ENCODE data around the gene TUBB4A. TPM values are rescaled to one million over a fixed set of nuclear protein-coding genes. Genes with fewer than 3 reads are reported as not detected.
"Not testable (repeated sequence)": the region's sequence is repeated elsewhere in the genome, so short reads cannot be mapped to it uniquely, and the experiment has no call there.

TUBB4A gene
- total and polyA plus RNA-seq, 2 donors (not counting 1 experiment from before 2014, with no cell fraction given): not detected

- Histone ChIP-seq H3K4me1 (ENCODE audit: control insufficient read depth, extremely low read depth, insufficient read depth, low read length) (no peaks in the 10 kb centered on the region), H4K20me1 (ENCODE audit: control insufficient read depth, extremely low read depth, insufficient read depth, low read length) (no peaks in the 10 kb centered on the region), H3K9ac (ENCODE audit: insufficient read depth, low read length) (no peak overlapping the region), H3K79me2 (ENCODE audit: control insufficient read depth, insufficient read depth, low read length) (no peaks in the 10 kb centered on the region), H3K4me2 (ENCODE audit: extremely low read depth, insufficient read depth, low read length) (no peak overlapping the region), H3K36me3 (ENCODE audit: control insufficient read depth, insufficient read depth, low read length) (no peaks in the 10 kb centered on the region), H3K4me3 (replicated peaks in 1 of 4; ENCODE audit: control extremely low read depth in 1 of 4, insufficient read depth in 1 of 4, low read depth in 3 of 4, low read length in 4 of 4) (no peak overlapping the region), H2AFZ (ENCODE audit: low read length) (no peak overlapping the region), H3K9me3 (ENCODE audit: control insufficient read depth, insufficient read depth, low read depth, low read length) (no peaks in the 10 kb centered on the region), H3K27ac (ENCODE audit: insufficient read depth, low read length) (no peak overlapping the region), H3K27me3 (ENCODE audit: control insufficient read depth, insufficient read depth, low read length) (no peaks in the 10 kb centered on the region)
- DNase-seq (ENCODE audit: low read depth in 2 of 2): no peak
- no peak for TF ChIP-seq CTCF (conservative IDR thresholded peaks at IDR 0.05 in 1 of 2, IDR thresholded peaks at IDR 0.05 in 1 of 2; ENCODE audit: low read depth in 1 of 2, low read length in 2 of 2)
Observed at GRCh38 chr19:6510618-6511017, 8.5 kb upstream of the TUBB4A start.

- H3K4me2 ChIP-seq (ENCODE audit: extremely low read depth, insufficient read depth, low read length): no peak overlapping the region
- no peaks in the 10 kb centered on the region for H3K4me1 ChIP-seq (ENCODE audit: control insufficient read depth, extremely low read depth, insufficient read depth, low read length)
- no peak overlapping the region for H3K9ac ChIP-seq (ENCODE audit: insufficient read depth, low read length)
- no peaks in the 10 kb centered on the region for H3K36me3 ChIP-seq (ENCODE audit: control insufficient read depth, insufficient read depth, low read length)
- no peak for DNase-seq (ENCODE audit: low read depth in 2 of 2)
- no peaks in the 10 kb centered on the region for H3K9me3 ChIP-seq (ENCODE audit: control insufficient read depth, insufficient read depth, low read depth, low read length)
- H4K20me1 ChIP-seq (ENCODE audit: control insufficient read depth, extremely low read depth, insufficient read depth, low read length): no peaks in the 10 kb centered on the region
- H3K4me3 ChIP-seq (replicated peaks in 1 of 4; ENCODE audit: control extremely low read depth in 1 of 4, insufficient read depth in 1 of 4, low read depth in 3 of 4, low read length in 4 of 4): no peak overlapping the region
- H2AFZ ChIP-seq (ENCODE audit: low read length): no peak overlapping the region
- no peaks in the 10 kb centered on the region for H3K79me2 ChIP-seq (ENCODE audit: control insufficient read depth, insufficient read depth, low read length)
- H3K27ac ChIP-seq (ENCODE audit: insufficient read depth, low read length): no peak overlapping the region
- H3K27me3 ChIP-seq (ENCODE audit: control insufficient read depth, insufficient read depth, low read length): no peaks in the 10 kb centered on the region
- TF ChIP-seq CTCF (conservative IDR thresholded peaks at IDR 0.05 in 1 of 2, IDR thresholded peaks at IDR 0.05 in 1 of 2; ENCODE audit: low read depth in 1 of 2, low read length in 2 of 2) (no peak), EZH2 (IDR thresholded peaks at IDR 0.05; ENCODE audit: low read length, missing control alignments) (no peak)
Observed at GRCh38 chr19:6509118-6509971, 7.2 kb upstream of the TUBB4A start.

- H3K27me3 ChIP-seq (ENCODE audit: control insufficient read depth, insufficient read depth, low read length); DNase-seq (ENCODE audit: low read depth in 2 of 2): not testable (repeated sequence)
Observed at GRCh38 chr19:6508028-6508771, 6.1 kb upstream of the TUBB4A start.

More at GRCh38 chr19:6508028-6508771, 6.1 kb upstream of the TUBB4A start:
- H3K9me3 ChIP-seq (ENCODE audit: control insufficient read depth, insufficient read depth, low read depth, low read length); H3K9ac ChIP-seq (ENCODE audit: insufficient read depth, low read length); H3K36me3 ChIP-seq (ENCODE audit: control insufficient read depth, insufficient read depth, low read length); H3K27ac ChIP-seq (ENCODE audit: insufficient read depth, low read length); H3K4me3 ChIP-seq (replicated peaks in 1 of 4; ENCODE audit: control extremely low read depth in 1 of 4, insufficient read depth in 1 of 4, low read depth in 3 of 4, low read length in 4 of 4); H3K4me2 ChIP-seq (ENCODE audit: extremely low read depth, insufficient read depth, low read length); H2AFZ ChIP-seq (ENCODE audit: low read length); H4K20me1 ChIP-seq (ENCODE audit: control insufficient read depth, extremely low read depth, insufficient read depth, low read length); H3K4me1 ChIP-seq (ENCODE audit: control insufficient read depth, extremely low read depth, insufficient read depth, low read length); H3K79me2 ChIP-seq (ENCODE audit: control insufficient read depth, insufficient read depth, low read length): not testable (repeated sequence)

All from fibroblast of lung (primary cell).